Measurements from ENCODE around the gene RYR3. TPM values are rescaled to one million over a fixed set of nuclear protein-coding genes. Genes with fewer than 3 reads are reported as not detected.

RYR3 gene
- total RNA-seq, 1 donor, result not detected

DNA sequence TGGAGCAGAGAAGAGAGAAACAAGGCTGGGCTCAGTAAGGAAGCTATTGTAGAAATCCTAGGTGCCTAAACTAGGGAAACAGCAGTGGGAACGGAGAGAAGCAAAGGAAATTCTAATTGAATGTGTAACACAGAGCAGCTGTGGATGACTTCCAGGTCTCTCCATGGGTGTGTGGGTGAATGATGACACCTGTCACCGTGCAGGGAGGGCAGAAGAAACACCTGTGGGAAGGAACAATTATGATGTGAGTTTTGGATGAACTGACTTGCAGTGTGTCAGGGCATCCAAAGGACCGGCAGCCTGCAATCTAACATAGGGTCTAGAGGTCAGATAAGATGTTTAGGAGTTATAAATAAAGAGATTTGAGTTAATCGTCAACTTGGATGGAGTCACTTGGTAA, 144.2 kb downstream of the RYR3 start:
- no peak for DNase-seq (ENCODE audit: low read depth)
- H3K4me3 ChIP-seq (ENCODE audit: low read depth, low read length), result no peak overlapping the region
- TF ChIP-seq, protein P1, sequence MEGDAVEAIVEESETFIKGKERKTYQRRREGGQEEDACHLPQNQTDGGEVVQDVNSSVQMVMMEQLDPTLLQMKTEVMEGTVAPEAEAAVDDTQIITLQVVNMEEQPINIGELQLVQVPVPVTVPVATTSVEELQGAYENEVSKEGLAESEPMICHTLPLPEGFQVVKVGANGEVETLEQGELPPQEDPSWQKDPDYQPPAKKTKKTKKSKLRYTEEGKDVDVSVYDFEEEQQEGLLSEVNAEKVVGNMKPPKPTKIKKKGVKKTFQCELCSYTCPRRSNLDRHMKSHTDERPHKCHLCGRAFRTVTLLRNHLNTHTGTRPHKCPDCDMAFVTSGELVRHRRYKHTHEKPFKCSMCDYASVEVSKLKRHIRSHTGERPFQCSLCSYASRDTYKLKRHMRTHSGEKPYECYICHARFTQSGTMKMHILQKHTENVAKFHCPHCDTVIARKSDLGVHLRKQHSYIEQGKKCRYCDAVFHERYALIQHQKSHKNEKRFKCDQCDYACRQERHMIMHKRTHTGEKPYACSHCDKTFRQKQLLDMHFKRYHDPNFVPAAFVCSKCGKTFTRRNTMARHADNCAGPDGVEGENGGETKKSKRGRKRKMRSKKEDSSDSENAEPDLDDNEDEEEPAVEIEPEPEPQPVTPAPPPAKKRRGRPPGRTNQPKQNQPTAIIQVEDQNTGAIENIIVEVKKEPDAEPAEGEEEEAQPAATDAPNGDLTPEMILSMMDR (IDR thresholded peaks at IDR 0.05; ENCODE audit: insufficient read depth, low read depth, low read length), result no peak

DNA sequence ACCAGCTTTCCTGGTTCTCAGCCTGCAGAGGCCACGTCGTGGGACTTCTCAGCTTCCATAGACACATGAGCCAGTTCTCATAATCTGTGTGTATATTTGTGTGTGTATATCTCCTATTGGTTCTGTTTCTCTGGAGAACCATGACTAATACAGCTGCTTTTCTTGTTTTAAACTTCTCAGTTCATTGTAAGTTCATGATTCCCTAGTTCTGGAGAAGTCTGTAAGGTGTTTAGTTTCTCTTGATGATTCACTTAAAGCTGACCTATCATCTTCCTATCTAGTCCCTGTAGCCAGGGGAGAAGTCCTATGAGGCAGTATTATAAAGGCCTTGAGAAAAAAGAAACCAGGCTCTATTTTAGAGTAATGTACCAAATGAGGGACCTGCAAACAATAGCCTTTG, 147.7 kb downstream of the RYR3 start:
- DNase-seq (ENCODE audit: low read depth), result no peak
- TF ChIP-seq, protein P1 (IDR thresholded peaks at IDR 0.05; ENCODE audit: insufficient read depth, low read depth, low read length), result no peak

DNA sequence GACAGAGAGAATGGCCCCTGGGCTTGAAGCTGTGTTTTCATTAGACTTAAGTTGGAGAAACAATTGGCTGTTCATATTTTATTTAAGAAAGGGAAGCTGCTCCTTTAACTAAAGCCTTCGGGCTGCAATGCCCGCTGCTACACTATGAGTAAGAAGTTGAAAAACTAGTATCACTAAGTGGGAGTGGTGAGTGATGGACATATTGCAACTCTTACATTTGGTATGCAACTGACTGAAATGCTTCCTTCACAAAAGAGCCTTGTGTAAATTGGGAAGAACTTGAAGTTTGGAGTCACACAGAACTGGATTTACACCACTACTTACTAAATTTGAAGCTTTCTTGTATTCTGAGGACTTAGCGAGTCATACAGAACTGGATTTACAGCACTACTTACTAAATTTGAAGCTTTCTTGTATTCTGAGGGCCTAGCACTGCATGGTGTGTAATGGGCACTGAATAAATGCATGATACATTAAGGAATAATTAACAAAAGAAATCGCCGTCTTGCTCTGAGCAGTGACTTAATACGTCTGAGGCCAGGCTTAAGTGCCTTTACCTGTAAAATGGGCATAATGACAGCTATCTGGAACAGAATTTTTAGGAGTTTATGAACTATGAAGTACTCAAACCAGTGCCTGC, 149.5 kb downstream of the RYR3 start:
- no peak for DNase-seq (ENCODE audit: low read depth)
- no peak overlapping the region for H3K4me3 ChIP-seq (ENCODE audit: low read depth, low read length)
- TF ChIP-seq, protein P1 (IDR thresholded peaks at IDR 0.05; ENCODE audit: insufficient read depth, low read depth, low read length), result no peak

More for the DNA sequence above, 147.7 kb downstream of the RYR3 start:
- H3K4me3 ChIP-seq (ENCODE audit: low read depth, low read length), result no peak overlapping the region

DNA sequence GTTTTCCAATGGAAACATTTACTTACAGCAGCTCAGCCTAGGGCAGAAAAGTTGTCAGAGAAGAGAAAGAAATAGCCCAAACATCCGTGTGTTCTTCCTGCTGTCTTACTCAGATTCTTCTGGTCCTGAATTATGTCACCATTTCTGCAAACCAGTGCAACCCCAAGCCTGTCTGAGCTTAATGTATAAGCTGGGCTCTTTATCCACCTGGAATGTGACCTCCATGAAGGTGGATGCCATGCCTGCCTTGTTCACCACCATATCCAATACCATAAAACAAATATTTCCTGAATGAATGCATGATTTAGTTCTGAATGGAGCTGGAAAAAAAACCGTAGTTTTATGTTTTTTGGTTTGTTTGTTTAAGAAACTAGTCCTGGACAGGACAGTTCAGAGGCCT, 150.9 kb downstream of the RYR3 start:
- H3K4me3 ChIP-seq (ENCODE audit: low read depth, low read length), result no peak overlapping the region
- DNase-seq (ENCODE audit: low read depth), result no peak
- TF ChIP-seq, protein P1 (IDR thresholded peaks at IDR 0.05; ENCODE audit: insufficient read depth, low read depth, low read length), result no peak

DNA sequence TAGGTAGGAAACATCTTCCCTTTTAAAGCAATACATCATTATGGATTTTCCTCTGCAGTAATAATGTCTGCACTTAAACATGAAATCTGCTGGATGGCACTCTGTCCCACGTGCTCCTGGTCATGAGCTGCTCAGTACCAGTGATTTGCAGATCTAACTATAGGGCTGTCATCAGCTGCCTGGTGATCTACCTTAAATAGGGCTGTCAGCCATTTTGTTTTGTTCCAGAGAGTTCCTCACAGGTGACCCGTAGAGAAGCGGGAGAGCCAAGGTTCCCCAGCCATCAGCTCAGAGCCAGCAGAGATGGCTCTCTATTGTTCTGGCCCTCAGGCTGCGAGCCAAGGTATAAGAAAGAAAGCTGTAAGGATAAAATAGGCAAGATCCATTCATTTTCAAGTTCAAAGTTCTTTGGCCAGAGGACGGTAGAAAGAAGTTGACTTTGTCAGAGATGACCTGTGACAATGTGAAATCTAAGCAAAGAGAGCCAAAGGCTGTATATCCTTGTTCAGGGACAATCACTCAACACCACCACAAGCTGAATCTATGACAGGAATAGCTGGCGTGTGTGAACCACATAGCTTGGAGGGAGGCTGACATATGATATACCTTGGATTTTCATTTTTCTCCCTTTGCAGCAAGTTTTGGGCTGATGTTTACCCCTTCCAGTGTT, 156.5 kb downstream of the RYR3 start:
- TF ChIP-seq, protein P1 (IDR thresholded peaks at IDR 0.05; ENCODE audit: insufficient read depth, low read depth, low read length), result no peak
- no peak overlapping the region for H3K4me3 ChIP-seq (ENCODE audit: low read depth, low read length)

DNA sequence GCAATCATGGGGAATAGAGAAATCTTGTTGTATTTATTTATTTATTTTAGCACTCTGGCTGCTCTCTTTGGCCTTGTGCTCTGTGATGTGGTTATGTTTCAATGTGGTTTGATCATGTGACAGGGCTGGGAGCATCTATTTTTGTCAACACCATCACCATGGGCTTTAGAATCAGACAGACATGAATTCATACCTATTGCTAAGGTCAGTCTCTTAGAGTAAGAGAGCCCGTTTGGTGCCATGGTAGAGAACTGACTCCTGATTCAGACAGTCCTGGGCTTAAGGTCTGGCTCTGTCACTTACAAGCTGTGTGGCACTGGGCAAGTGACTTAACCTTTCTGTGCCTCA, 157.0 kb downstream of the RYR3 start:
- H3K4me3 ChIP-seq (ENCODE audit: low read depth, low read length), result no peak overlapping the region
- TF ChIP-seq, protein P1 (IDR thresholded peaks at IDR 0.05; ENCODE audit: insufficient read depth, low read depth, low read length), result no peak
- no peak for DNase-seq (ENCODE audit: low read depth)

More for the DNA sequence above, 156.5 kb downstream of the RYR3 start:
- no peak for DNase-seq (ENCODE audit: low read depth)

All from fibroblast of villous mesenchyme (primary cell).